Stimulated activated CD4-positive, alpha-beta T cell treated with anti-CD3 and anti-CD28 coated beads, Interleukin-2, amount 100 ng/mL, for 48 hours (primary cell): Measurements from ENCODE around the gene KCNMB2.
"Not testable (repeated sequence)": the region's sequence is repeated elsewhere in the genome, so short reads cannot be mapped to it uniquely, and the experiment has no call there.

Experiments used
- DNase-seq, 2 donors: peaks; one replicate each; pipeline ENCODE4 v3.0.0-alpha.2; 2020

KCNMB2 gene

DNA sequence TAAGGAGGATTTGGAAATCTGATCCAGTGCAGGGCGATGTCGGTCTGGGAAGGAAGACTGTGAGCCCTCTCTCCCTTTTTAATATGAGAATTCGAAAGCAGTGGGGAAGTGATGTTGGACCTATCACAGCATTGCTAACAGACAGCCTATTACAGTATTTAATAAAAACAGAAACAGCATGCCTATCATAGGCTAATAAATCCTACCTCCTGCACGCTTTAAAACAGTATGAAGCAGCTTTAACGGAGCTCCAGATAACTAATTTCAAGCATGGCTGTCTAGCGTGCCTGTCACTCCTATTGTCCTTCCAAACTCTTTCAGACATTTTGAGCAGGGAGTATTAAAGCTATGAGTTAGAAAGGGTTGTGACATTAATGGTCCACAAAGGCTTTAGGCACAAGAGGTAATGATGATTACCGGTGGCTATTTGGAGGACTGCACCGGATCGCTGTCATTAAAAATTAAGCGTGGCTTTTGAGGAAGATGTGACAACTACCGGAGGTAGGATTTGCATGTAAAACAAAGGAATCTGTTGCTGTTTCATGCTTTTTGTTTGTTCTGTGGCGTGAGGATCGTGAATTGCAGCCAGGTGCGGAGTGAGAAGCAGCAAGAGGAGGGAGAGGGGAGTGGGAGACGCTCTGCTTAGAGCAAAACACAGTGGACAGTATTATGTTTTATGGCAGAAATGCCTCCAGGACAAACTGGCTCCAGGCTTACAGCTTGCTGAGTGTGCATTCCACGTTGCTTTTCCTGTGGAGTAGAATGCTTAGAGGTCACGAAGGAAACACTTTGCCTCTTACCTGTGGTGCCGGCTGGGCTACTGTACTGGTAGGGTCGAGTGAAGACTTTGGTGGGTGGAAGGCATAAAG lies at the start of gene KCNMB2:
Gene KCNMB2, plus strand, starts transcription at position 226 of the 869 bp plus-strand sequence.
- no peak for DNase-seq

DNA sequence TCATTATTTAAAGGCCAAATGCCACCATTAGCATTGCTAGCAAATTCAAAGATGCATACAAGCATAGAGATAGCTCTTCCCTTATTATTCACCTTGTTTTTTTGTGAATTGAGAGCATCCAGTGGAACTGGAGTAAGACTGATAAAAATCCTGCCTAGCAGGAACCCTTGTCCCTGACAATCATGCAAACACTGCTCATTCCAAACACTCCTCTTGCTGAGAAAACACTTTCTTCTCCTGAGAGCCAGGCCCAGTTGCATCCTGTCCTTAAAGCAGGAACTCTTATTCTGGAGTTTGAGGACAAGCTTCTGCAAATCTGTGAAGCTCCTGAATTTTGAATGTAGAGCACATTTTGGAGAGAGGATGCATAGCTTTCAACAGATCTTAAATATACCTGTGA lies 49.3 kb upstream of the KCNMB2 start:
- DNase-seq: no peak

DNA sequence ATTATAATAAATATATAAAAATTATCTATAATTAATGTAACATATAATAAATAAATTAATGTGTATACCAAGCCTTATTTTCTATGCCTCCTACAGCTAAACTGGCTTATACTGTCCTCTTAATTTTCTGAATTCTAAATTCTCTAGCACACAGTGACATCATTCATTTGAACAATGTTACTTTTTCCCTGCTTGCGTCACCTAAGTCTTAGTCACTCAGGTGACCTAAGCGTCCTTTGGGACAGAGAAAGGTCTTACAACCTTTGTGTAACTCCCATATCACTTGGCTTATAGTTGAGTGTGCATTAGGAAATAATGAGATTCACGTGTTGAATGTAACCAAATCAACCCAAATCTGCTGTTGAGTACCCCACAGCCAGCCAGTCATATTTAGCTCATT lies 48.5 kb upstream of the KCNMB2 start:
- no peak for DNase-seq

DNA sequence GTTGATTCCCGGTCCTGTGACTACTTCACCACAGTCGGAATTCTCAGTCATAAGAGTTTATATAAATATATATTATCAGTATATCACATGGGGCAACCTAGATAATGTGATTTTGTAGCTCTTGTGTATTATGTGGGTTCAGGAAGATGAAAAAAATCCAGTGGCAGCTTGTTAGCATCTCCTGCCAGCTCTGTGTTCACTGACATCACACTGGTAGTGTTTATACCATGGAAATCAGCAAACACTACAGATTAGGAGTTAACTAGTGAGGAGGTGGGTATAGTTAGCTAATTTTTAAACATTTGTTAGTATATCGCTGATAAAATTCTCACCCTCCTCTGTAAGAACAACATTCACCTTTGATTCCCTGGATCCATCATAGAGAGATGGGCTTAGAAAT lies 44.5 kb upstream of the KCNMB2 start:
- DNase-seq: no peak

DNA sequence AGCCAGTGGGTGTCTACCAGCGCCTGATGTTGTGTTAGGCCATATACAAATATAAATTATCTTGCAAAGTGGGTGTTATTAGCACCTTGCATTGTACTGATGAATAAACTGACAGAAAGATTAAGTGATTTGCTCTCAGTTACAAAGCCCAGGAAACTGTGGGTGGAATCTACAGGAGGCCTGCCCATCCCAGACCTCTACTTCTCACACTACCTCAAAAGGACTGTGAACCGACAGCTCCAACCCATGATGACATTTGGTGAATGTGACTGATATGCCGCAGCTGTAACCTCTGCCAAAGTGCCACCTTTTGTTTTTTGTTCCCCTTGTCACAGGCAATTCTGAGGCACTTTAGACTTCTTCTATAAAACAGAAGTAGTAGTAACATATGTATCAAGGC lies 43.7 kb upstream of the KCNMB2 start:
- DNase-seq: no peak

DNA sequence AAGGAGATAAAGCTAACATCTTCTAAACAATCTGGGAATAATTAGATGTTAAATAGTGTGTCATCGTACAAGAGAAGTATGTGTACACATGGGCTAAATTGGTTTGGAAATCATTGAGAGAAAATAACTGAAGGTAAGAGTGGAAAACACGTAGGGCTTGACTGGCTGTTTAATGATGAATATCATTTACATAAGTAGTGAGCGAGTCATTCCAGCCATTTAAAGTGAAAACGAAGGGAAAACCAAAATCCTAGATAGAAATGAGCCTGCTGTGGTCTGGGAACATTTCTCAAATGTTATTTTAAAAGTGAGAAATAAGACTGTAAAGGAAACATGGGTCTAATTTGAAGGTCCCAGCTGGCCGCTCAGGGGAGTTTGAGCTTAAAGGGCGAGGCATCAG lies 41.9 kb upstream of the KCNMB2 start:
- no peak for DNase-seq

DNA sequence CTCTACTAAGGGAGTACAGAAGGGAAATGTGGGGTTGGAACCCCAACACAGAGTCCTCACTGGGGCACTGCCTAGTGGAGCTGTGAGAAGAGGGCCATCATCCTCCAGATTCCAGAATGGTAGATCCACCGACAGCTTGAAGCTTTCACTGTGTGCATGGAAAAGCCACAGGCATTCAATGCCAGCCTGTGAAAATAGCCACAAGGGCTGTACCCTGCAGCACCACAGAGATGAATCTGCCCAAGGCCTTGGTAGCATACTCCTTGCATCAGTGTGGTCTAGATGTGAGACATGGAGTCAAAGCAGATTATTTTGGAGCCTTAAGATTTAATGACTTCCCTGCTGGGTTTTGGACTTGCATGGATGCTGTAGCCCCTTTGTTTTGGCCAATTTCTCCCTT lies 39.3 kb upstream of the KCNMB2 start:
- no peak for DNase-seq

DNA sequence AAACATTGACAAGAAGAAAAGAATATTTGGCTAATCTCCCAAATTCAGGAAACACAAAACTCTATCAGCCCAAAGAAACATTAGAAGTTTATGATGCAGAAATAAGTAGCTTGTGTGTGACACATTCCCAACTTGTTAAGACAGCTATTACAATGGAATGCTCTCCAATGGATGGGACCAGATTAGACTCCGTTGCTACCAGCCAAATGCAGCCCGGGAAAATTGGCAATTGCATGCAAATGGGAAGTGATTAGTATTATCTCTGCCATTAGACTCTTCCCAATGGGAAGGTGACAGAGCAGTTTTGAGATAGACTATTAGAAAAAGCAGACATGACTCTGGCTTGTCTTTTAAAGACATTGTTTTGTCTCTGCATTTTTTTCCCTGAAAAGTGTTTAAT lies 37.4 kb upstream of the KCNMB2 start:
- no peak for DNase-seq

DNA sequence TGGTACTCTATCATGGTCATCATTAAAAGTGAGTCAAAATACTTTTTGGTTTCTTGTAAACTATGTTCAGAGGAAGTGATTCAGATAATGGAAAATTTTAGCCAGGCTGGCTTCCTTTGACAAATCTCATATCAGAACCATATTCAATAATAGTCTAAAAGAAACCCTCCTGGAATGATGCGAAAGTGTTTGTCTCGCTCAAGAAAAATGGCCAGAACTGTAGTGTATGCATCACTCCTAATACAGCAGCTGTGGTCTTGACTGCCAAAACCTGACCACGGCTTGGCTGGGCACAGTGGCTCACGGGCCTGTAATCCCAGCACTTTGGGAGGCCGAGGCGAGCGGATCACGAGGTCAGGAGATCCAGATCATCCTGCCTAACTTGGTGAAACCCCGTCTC lies 35.6 kb upstream of the KCNMB2 start:
- no peak for DNase-seq

DNA sequence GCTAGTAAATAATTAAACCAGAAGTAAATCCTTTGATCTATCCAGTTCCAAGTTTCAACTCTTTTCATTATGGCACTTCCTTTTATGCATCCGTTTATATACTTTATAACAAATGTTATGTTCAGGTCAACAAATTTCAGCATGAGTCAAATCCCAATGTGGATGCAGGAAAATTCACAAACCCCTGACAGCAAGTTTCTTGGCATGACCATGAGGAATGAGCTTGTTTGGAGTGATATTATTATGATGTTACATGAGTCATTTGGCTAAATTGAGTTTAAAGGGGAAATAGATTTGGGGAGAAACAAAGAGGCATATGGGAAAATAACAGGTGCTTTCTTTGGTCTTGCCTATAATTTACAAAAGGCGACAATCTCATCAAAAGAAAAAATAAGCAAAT lies 32.1 kb upstream of the KCNMB2 start:
- no peak for DNase-seq

DNA sequence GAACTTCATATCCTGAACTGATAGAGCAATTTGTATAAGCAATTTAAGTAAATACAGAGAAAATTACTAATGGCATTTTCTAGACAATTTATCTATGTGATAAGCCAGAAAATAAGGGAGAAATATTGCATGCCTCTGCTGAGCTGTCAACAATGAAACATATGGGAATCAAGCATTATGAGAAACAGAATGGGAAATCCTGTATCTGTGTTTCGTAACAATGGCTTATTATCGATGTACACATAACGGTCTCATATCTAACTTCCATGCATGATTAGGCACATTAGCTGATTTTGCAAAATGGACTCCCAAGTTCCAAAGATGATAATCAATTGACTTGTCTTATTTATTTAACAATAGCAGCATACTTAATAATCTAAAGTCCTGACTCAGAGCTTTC lies 30.4 kb upstream of the KCNMB2 start:
- no peak for DNase-seq

DNA sequence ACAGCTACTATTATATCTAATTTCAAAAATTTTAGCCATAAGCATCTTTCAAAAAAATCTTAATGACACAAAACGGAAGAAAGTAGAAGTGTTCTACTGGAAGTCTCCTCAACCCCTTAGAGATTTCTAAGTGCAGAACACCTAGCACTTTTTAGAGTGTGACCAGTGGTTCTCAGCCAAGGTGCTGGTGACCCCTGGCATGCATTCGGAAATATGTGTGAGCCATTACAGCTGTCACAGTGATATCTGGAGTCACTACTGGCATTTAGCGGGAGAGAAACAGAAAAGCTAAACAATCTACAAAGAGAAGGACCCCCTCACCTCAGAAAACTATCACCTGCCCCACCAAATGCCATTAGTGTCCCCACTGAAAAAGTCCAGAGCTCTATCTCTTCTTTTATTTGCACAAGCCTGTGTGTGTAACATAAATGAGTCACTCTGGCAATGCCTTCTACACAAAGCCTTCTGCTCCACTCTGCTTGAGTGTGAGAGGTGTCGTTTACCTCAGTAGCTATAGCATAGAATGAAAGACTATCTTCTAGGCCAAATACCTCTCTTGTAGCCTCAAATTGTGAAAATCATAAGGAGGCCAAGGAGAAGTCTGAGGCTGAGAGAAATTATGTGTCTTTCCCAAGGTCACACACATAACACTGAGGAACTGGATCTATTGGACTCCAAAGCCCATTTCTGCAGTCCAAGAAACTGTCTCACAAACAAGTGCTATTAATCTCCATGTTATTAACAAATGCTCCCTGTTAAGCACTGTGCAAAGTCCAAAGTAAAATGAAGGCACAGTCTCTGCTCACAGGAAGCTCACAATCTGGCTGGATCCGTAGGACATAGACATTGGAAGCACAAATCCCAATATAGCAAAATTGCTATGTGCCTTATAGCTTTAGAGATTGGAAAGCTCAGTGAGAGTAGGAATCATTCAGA lies 28.5 kb upstream of the KCNMB2 start:
- no peak for DNase-seq

DNA sequence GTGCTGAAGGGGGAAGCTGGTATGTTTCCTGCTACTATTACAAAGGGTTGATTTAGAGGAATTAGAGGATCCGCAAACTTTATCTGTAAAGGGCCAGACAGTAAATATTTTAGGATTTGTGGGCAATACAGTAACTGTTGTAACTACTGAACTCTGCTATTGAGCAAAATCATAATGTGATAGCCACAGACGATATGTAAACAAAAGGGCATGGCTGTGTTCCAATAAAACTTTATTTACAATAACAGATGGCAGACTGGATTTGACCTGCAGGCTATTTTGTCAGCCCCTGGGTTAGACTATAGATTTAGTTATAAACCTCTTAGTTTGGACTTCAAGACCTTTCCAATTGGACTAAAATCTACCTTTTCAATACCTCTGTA lies 27.8 kb upstream of the KCNMB2 start:
- no peak for DNase-seq

DNA sequence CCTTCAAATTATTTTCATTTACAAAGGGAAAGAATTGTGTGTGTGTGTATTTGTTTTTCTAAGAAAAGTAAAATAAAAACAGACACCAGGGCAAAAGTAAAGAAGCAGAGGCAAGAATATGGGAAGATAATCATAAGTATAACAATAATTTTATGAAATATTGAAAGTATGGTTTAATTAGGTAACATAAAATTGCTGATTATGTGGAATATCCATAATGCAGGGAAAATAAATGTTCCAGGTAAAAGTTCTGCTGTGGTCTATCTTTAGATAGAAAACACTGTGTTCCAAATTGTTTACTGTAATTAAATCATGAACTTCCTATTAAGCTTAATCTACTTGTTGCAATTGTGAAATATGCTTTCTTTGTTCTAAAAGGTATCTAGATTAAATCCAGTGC lies 25.7 kb upstream of the KCNMB2 start:
- no peak for DNase-seq

DNA sequence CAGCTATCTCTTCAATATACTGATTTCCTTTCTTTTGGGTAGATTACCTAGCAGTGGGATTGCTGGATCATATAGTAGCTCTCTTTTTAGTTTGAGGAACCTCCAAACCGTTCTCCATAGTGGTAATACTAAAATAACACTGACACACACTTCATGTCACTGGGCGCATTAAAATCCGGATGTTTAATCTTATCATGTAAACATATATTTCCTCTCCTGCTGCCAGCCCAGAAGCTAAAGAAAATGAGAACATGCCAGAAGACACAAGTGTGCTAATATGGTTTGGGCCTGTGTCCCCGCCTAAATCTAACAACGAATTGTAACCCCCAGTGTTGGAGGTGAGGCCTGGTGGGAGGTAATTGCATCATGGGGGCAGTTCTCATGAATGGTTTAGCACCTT lies 23.6 kb upstream of the KCNMB2 start:
- DNase-seq: no peak

DNA sequence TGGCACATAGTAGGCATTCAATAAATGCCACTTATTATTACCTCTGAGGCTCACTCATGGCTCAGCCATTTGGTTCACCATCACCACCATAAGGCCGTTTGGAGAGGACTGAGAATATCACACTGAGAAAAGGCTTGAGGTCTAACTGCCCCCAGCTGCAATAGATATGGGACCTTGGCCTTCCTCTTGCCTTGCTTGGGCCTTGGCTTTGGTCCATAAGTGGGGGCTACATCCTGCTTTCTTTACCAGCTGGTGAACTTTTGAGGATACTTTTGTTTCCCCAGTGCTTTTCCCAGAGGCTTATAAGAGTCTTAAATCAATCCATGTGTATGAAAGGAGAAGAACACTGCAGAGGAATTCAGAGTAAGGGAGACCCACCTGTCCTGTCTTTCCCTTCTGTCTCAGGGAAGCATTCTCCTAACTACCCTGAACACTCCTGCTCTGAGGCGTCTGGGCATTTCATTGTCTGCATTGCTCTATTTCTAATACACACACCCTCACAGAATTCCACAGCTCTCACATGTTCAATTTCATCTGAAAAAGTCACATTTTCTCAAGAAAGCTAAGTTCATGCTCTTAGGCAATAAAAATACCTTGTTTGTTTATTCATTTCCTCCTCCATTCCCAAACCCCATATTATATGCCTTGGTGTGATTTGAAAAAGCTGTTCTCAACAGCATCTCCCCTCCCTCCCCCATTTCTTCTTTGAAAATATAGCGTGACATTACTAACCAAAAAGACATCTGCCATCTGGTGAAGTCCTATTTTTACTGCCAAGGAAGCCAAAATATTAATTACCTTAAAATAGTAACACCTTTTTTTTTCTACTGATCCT lies 22.5 kb upstream of the KCNMB2 start:
- no peak for DNase-seq

DNA sequence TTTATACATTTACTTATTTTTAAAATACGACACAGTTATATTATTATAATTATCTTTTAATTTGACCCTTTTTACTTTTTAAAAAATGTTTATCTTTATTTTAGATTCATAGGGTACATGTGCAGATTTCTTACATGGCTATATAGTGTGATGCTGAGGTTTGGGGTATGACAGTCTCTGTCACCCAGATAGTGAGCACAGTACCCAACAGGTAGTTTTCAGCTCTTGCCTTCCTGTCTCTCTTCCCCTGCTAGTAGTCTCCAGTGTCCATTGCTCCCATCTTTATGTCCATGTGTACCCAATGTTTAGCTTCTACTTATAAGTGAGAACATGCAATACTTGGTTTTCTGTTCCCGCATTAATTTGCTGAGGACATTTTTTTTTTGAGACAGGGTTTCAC lies 21.8 kb upstream of the KCNMB2 start:
- no peak for DNase-seq

DNA sequence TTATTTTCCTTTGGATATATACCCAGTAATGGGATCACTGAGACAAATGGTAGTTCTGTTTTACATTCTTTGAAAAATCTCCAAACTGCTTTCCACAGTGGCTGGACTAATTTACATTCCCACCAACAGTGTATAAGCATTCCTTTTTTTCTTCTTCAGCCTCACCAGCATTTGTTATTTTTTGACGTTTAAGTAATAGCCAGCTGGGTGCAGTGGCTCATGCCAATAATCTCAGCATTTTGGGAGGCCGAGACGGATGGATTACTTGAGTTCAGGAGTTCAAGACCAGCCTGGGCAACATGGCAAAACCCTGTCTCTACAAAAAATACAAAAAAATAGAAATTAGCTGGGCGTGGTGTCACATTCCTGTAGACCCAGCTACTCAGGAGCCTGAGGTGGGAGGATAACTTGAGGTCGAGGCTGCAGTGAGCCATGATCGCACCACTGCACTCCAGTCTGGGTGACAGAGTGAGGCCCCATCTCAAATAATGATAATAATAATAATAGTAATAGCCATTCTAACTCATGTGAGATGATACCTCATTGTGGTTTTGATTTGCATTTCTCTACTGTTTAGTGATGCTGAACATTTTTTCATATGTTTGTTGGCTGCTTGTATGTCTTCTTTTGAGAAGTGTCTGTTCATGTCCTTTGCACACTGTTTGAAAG lies 21.0 kb upstream of the KCNMB2 start:
- DNase-seq: not testable (repeated sequence)

DNA sequence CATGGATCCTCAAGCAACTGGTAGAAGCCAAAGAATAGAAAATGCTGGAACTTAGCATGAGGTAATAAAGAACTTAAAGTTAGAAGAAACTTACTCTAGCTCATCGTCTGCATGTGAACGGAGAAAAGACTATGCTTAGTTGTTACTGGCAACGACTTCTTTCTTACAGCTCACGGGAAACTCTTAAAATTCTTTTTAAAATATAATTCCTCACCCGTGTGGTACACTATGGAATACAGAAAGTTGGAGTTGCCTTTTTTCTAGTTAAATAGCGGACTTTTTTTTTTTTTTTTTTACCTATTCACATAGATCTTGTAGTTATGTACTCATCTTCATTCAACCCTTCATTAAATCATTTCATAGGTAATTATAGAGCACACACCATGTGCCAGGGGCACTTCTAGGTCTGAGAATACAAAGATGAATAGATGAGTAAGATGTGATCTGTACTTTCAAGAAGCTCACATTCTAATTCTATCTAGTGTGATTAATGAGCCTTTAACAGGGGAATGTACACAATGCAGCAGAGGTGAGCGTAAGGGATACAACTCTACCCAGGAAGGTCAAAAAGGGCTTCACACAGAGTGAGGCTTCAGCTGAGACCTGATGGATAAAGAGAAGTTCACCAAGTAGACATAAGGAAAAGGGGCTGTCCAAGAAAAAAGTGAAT lies 18.4 kb upstream of the KCNMB2 start:
- DNase-seq: no peak

DNA sequence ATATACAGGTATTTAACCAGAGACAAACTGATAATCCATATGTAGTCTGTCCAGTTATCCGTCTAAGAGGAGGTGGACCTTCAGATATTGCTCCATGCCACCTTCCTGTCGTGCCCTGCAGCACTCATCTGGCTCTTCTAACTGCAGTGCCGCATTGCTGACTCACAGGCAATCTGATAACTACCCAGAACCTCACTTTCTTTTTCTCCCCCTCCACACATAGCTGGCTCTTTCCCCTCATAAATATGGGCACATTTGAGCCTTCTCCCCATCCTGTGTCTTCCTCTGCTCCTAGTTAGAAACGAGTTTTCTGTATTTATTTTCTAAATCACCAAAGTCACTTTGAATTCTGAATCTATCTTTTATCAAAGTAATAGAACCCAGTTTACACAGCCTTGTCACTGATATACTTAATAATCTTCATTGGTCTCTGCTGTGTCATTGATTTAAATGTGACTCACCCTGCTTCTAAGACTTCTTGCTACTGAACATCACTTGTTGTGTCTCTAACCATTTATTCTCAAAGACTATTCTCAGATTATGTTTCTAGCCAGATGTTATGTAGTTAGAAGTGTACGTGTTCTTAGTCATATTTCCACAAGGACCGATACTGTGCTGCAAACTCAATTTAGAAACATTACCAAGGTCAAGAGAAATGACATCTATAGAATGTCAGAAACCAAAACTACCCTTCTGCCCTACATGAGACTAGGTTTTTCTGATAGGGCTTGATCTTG lies 17.4 kb upstream of the KCNMB2 start:
- no peak for DNase-seq

DNA sequence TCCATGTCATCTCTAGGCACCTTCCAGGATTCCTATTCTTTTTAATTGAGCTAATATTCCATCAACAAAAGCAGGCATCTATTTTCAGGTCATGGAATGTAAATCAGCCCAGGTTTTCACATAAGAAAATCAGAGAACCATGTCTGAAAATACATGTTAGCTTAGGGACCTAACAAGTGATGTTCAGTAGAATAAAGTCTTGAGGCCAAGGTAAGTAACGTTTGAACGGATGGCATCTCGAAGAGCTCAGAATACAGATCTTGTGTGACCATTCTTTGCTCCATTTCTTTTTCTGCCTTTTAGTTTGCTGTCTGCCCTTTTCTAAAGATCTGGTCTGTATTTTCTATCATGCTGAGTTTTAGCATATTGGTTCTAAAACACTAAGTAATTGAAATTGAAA lies 16.5 kb upstream of the KCNMB2 start:
- DNase-seq: no peak
